Measurements from ENCODE around the gene EMX1.

Gene EMX1

GRCh38 chr2:72975017-72975416 is 57.7 kb downstream of the EMX1 start:
- DNase-seq (ENCODE audit: low read depth in 1 of 2, low spot score in 1 of 2), result no peak

DNA sequence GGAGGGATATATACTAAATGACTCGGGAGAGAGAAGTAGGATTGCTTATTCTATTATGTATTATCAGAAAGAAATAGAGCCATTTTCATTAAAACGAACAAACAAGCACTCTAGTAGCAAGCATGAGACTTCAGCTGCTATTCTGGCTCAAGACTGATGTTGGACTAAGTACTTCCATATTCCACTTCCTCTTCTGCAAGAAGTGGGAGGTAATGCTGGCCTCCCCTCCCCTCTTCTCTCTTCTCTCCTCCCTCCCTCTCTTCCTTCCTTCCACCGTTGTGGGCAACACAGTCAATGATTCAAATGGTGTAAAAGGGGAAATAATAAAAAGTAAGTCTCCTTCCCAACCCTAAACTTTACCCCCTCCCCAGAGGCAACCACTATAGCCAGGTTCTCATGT is 62.6 kb downstream of the EMX1 start:
- no peak for DNase-seq (ENCODE audit: low read depth in 1 of 2, low spot score in 1 of 2)

- DNase-seq (ENCODE audit: low read depth in 1 of 2, low spot score in 1 of 2), result no peak
These were observed 63.4 kb downstream of the EMX1 start for GRCh38 chr2:72980535-72981217.

DNA sequence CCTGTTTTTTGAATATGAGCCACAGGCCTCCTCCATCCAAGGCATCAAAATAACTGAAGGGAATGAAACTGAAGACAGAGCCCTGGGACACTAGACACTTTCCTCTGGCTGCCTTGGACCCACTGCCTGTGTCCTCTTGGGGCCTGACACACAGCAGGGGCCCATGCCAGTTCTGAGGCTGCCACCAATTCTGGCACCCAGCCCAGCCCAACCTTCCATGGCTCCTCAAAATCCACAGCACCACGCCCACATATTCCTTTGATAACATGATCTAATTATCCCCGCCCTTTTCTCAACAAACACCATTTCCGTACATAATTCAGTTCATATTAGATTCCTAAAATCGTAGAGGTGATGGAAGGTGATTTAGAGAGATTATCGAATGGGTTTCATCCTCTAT is 64.2 kb downstream of the EMX1 start:
- no peak for DNase-seq (ENCODE audit: low read depth in 1 of 2, low spot score in 1 of 2)

GRCh38 chr2:72982219-72982618 is 64.9 kb downstream of the EMX1 start:
- DNase-seq (ENCODE audit: low read depth in 1 of 2, low spot score in 1 of 2), result no peak

GRCh38 chr2:72982781-72983499 is 65.6 kb downstream of the EMX1 start:
- DNase-seq (ENCODE audit: low read depth in 1 of 2, low spot score in 1 of 2), result no peak

DNA sequence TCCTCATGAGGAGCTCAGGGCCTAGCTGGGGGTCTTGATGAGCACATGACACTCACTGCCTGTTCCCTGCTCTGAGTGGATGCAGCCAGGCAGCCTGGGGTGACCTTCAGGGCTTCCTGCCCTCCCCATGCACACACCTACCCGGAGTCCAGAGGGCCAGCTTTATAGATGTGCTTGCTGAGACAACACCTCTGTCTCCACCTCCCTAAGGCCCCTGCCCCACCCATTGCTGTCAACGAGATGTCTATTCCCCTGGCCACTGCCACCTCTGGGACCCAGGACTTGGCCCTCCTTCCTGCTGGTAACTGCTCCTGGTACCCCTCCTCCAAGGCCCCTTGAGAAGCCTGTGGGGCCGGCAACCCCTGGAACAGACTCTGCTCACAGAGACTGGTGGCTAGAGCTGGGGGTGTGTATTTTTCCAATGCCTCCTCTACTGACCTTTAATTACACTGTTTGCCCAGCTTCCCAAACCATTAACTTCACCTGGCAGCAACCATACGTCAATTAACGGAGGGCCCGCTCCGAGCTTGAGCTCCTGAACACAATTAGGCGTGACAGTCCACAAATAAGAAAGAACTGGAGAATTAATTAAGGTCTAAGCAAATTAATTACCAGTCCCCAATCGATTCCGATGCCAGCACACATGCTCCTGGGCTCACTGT is 66.3 kb downstream of the EMX1 start:
- DNase-seq (ENCODE audit: low read depth in 1 of 2, low spot score in 1 of 2), result no peak

GRCh38 chr2:72984172-72984671 is 66.9 kb downstream of the EMX1 start:
- no peak for DNase-seq (ENCODE audit: low read depth in 1 of 2, low spot score in 1 of 2)

All from stimulated activated CD4-positive, alpha-beta T cell treated with anti-CD3 and anti-CD28 coated beads, Interleukin-15, amount 100 ng/mL, for 1 hour (primary cell).